HG02798 (cell line): ENCODE data around the gene R3HDM2.

ENCODE experiments used
- ATAC-seq: cut with Tn5 transposase; IDR thresholded peaks from one replicate; pipeline ENCODE4 v1.9.1; 2021; ENCODE audit warnings: mild to moderate bottlenecking; ENCODE audit not compliant: unreplicated experiment, poor library complexity

R3HDM2 gene

GRCh38 chr12:57211791-57212700 lies 218.8 kb downstream of the R3HDM2 start:
- ATAC-seq = no peak

GRCh38 chr12:57210926-57211692 lies 219.7 kb downstream of the R3HDM2 start:
- no peak for ATAC-seq

- ATAC-seq = no peak
These were observed 220.4 kb downstream of the R3HDM2 start for GRCh38 chr12:57210461-57210860.

GRCh38 chr12:57209916-57210315 lies 220.9 kb downstream of the R3HDM2 start:
- no peak for ATAC-seq

GRCh38 chr12:57208631-57209282 lies 222.1 kb downstream of the R3HDM2 start:
- no peak for ATAC-seq

GRCh38 chr12:57207731-57208630 lies 222.9 kb downstream of the R3HDM2 start:
- ATAC-seq = no peak

- no peak for ATAC-seq
These were observed 224.9 kb downstream of the R3HDM2 start for GRCh38 chr12:57205931-57206330.

GRCh38 chr12:57205186-57205585 lies 225.7 kb downstream of the R3HDM2 start:
- no peak for ATAC-seq

- no peak for ATAC-seq
These were observed 226.4 kb downstream of the R3HDM2 start for GRCh38 chr12:57204454-57204853.

GRCh38 chr12:57203791-57204190 lies 227.1 kb downstream of the R3HDM2 start:
- no peak for ATAC-seq
